ENCODE data around the gene IL20RA.
"Not testable (repeated sequence)": the region's sequence is repeated elsewhere in the genome, so short reads cannot be mapped to it uniquely, and the experiment has no call there.

Gene IL20RA

GRCh38 chr6:137044366-137045221 lies at the start of gene IL20RA:
Gene IL20RA (minus strand): TSS chr6:137044965. CDS start chr6:137044728, 237 bp downstream.
- no peak for DNase-seq

- DNase-seq = no peak
Observed at GRCh38 chr6:137093183-137094069, 48.7 kb upstream of the IL20RA start.

- DNase-seq = no peak
Observed at GRCh38 chr6:137092018-137092417, 47.3 kb upstream of the IL20RA start.

- no peak for DNase-seq
Observed at GRCh38 chr6:137089305-137089704, 44.5 kb upstream of the IL20RA start.

GRCh38 chr6:137087902-137088301 lies 43.1 kb upstream of the IL20RA start:
- DNase-seq = no peak

- no peak for DNase-seq
Observed at GRCh38 chr6:137086031-137086430, 41.3 kb upstream of the IL20RA start.

GRCh38 chr6:137084865-137085617 lies 40.3 kb upstream of the IL20RA start:
- no peak for DNase-seq

- DNase-seq = no peak
Observed at GRCh38 chr6:137084090-137084489, 39.3 kb upstream of the IL20RA start.

- no peak for DNase-seq
Observed at GRCh38 chr6:137081997-137082396, 37.2 kb upstream of the IL20RA start.

- no peak for DNase-seq
Observed at GRCh38 chr6:137080711-137081110, 35.9 kb upstream of the IL20RA start.

- DNase-seq = peak; percentile 16 to 17
Observed at GRCh38 chr6:137076277-137077068, 31.7 kb upstream of the IL20RA start.

- DNase-seq = not testable (repeated sequence)
Observed at GRCh38 chr6:137075790-137076189, 31.0 kb upstream of the IL20RA start.

GRCh38 chr6:137070303-137070702 lies 25.5 kb upstream of the IL20RA start:
- no peak for DNase-seq

- no peak for DNase-seq
Observed at GRCh38 chr6:137067399-137067798, 22.6 kb upstream of the IL20RA start.

GRCh38 chr6:137058037-137058436 lies 13.3 kb upstream of the IL20RA start:
- no peak for DNase-seq

GRCh38 chr6:137056121-137056880 lies 11.5 kb upstream of the IL20RA start:
- no peak for DNase-seq

GRCh38 chr6:137051790-137052472 lies 7.2 kb upstream of the IL20RA start:
- no peak for DNase-seq

- DNase-seq = no peak
Observed at GRCh38 chr6:137049095-137049494, 4.3 kb upstream of the IL20RA start.

GRCh38 chr6:137046871-137047412 lies 2.2 kb upstream of the IL20RA start:
- no peak for DNase-seq

- DNase-seq = no peak
Observed at GRCh38 chr6:137045222-137045789, 541 bp upstream of the IL20RA start.

Measured in NCI-H187 (cell line).